Right forelimb (tissue), 1 donor: Measurements from ENCODE around the gene LIPK.
"Not testable (repeated sequence)": the region's sequence is repeated elsewhere in the genome, so short reads cannot be mapped to it uniquely, and the experiment has no call there.

Experiments
- DNase-seq: peaks from one replicate; pipeline ENCODE4 v3.0.0-alpha.2; 2018

LIPK gene

GRCh38 chr10:88705958-88706357, at the start of gene LIPK:
Gene LIPK, plus strand, starts transcription at chr10:88706249. Its CDS starts 18,295 bp downstream, at chr10:88724544.
- no peak for DNase-seq

DNA sequence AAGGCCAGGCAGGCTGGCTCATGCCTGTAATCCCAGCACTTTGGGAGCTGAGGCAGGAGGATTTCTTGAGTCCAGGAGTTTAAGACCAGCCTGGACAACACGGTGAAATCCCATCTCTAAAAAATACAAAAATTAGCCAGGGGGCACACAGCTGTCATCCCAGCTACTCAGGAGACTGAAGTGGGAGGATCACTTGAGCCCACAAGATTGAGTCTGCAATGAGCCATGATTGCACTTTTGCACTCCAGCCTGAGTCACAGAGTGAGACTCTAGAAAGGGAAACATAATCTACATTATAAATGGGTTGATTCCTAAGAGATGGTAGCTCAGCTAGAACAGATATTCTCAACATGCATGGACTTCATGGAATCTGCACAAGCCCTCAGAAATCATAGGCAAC, 48.1 kb upstream of the LIPK start:
- DNase-seq, result no peak

DNA sequence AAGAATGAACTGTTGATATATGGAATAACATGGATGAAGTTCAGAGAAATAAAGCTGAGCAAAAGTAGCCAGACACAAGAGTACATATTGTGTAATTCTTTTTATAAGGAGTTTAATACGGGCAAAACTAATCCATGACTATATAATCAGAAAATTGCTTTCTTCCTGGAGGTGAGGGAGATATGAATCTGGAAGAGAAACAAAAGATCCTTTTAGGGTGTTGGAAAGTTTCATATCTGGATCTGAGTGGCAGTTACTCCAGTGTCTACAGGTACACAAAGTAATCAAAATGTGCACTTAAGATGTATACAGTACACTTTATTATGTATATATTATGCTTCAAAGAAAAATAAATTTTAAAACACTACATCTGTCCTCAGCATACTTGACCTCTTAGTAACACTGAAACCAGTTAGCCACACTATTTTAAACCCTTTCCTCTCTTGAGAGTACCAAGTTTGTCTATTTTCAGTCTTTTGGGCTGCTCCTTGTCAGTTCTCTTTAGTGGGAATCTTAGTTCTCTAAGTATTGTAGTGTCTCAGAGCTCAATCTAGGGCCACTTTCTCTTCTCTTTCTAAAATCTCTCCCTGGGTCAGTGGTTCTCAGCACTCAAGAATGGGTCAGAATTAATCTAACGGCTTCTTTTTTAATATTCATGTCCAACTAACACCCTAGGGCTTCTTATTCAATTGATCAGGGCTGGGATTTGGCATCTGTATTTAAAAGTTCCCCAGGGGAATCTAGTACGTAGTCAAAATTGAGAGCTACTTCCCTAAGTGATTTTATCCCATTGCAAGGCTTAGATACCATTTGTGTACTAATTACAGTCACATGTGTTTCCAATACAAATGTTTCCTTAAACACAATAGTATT, 46.1 kb upstream of the LIPK start:
- DNase-seq, result no peak

DNA sequence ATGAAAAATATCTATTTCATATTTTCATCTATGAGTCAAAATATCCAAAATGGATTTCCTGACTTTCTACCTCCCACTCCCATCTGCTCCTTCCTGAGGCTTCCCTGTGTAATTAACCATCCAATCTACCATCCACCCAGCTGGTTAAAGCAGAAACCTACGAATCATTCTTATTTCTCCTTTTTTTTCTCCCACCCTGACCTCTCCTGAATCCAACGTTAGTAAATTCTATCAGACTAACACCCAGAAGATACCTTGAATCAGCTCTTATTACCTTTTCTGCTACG, 45.5 kb upstream of the LIPK start:
- DNase-seq, result no peak

GRCh38 chr10:88661018-88661417, 45.0 kb upstream of the LIPK start:
- no peak for DNase-seq

DNA sequence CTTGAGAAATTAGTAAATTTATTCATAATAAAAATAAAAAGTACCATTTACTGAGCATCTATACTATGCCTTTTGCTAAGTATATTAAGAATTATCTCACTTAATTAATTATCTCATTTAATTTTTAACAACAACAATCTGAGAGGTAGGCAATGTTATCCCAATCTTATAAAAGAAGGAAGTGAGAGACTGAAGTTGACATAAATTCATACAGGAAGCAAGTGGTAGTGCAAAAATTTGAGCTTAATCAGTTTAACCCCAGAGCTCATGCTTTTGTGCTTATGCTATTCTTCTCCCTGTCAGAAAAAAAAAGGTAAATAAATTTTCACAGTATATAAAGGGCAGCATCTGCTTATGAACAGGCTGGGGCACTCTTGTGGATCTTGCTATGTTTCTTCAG, 44.5 kb upstream of the LIPK start:
- no peak for DNase-seq

- not testable (repeated sequence) for DNase-seq
Measured at GRCh38 chr10:88663153-88663552, 42.9 kb upstream of the LIPK start.

DNA sequence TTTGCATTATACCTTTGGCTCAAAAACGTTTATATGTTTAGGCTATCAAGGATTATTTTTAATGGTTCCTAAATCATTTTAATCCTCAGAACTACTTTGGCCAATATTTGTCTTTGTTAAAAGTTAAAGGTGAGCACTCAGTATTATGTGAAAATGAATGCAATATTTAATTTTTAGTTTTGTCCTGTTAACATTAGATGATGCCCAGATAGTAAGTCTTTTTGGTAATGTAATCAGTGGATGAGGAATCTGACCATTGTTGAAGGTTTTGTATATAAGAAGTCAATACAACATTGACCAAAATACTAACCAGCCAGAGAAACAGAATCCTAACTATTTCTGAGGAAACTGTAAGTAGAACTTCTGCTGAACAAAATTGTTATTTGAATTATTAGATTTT, 41.9 kb upstream of the LIPK start, which contains the start of gene LIPF:
Gene LIPF, plus strand, starts transcription at position 301 of the 400 bp plus-strand sequence. CDS start 2,856 bp downstream, outside the sequence.
- no peak for DNase-seq

DNA sequence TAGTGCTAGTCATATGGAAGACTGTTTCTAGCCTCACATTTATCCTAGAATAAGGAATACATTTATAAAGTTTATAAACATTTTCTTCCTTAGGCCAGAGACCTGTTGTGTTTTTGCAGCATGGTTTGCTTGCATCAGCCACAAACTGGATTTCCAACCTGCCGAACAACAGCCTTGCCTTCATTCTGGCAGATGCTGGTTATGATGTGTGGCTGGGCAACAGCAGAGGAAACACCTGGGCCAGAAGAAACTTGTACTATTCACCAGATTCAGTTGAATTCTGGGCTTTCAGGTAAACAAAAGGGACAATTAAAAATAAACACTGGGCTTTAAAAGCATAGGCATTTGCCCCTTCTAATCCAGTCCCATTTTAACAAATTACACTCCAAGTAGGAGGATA, 37.6 kb upstream of the LIPK start:
- no peak for DNase-seq

DNA sequence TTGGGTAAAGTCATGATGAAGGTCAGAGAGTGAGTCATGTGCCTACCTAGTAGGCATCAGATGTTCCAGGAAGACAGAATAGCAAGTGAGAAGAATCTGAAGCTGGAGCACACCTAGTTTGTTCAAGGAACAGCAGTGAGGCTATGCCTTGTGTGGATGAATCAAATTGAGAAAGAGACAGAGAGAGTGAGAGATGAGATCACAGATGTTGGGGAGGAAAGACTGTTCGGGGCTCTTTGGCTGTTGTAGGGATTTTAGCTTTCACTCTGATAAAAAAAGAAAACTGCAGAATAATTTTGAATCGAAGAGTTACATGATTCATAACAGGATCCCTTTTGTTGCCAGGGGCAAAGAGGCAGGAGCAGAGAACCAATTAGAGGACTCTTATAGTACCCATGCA, 35.6 kb upstream of the LIPK start:
- DNase-seq, result no peak

DNA sequence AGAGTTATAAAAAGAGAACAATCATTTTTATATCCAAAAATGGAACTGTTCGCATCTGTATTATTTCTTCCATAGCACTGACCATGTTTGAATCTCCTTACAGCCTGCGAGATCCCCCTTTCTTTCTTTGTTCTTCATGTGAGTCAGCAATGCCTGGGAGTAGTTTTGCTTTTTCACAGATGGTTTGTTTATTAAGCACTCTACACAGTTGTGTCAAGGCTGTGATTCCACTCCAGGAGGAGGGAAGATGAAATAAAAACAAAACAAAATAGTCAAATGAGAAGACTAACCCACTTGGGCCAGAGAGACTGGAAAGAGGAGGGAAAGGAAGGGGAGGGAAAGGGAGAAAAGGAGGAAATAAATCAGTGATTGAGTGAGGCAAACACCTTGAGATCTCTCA, 34.0 kb upstream of the LIPK start:
- no peak for DNase-seq

DNA sequence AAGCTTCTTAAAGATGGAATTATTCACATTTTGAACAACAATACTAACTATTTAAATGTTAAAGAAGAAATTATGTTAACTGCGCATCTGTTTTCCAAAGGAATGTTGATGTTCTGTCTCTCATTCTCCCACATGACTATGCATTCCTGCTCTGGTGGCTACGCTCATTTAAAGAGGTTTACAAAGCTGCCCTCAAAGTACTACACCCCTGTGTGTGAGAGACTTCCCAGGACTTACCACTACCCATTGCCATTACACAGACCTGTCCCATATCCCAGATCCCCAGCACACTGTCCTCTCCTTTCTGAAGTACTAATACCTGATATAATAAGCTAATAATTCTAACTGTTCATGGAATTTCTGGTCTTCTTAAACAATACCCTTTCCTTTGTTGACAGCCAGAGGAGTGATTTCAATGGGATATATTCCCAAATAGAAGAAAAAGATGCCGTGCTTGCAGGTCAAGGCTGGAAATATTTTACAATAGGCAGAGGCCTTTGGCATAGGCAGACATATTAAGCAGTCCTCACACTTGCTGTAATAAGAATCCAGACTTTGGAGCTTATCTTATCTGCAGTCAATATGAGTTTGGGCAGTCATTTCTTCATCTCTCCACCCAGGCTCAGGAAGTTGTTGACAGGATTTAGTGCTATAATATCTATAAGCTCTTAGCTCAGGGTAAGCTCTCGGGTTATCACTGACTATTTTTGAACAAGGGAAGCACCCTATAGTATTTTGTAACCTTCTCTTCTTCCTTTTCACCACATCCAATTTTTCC, 29.6 kb upstream of the LIPK start:
- no peak for DNase-seq

- DNase-seq, result no peak
Measured at GRCh38 chr10:88680958-88681357, 25.1 kb upstream of the LIPK start.

DNA sequence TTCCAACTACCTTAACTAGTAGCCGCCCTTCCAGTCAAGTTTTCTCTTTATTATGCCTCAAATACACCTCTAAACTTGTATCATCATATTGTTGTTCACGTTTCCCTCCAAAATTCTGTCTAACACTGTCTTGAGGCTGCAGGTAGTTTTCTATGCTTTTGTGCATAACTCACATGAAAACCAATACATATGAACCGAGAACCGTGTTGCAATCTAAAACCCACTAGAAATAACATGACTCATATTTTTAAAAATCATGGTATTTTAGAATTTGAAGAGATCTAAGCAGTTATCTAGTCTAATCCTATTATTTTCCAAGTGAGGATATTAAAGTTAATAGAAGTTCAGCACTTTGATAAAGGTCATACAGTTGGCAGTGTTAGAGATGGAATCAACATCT, 23.6 kb upstream of the LIPK start:
- DNase-seq, result no peak

DNA sequence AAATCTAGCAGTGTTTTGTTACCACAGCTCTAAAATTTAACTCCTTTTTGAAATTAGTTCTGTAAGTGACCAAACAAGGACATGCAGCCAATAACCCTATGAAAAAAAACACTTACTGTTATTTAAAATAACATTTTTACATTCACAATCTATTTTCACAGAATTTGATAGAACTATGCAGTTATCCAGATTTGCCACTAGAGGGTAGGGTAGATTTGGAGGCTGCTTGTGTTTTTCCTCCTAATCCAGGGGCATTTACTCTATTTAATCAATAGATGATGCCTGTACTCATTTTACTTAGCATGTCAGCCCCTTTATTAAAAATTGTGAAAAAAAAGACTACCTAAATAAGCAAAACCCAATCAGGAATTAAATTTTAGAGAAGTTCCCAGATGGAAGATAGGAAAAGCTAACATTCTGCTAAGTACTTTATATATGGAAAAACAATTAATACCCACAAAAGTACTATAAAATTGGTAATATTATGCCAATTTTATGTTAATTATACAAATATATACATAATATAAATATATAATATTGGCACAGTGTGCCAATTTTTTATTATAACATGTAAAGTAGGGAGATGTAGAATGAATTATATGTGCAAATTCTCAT, 18.1 kb upstream of the LIPK start:
- no peak for DNase-seq

GRCh38 chr10:88689366-88689765, 16.7 kb upstream of the LIPK start:
- DNase-seq, result no peak

- DNase-seq, result no peak
Measured at GRCh38 chr10:88693392-88694020, 12.5 kb upstream of the LIPK start.

GRCh38 chr10:88702848-88703597, 3.0 kb upstream of the LIPK start:
- no peak for DNase-seq

GRCh38 chr10:88707429-88708155, 1.5 kb downstream of the LIPK start:
- DNase-seq, result no peak

- not testable (repeated sequence) for DNase-seq
Measured at GRCh38 chr10:88709361-88709760, 3.3 kb downstream of the LIPK start.

DNA sequence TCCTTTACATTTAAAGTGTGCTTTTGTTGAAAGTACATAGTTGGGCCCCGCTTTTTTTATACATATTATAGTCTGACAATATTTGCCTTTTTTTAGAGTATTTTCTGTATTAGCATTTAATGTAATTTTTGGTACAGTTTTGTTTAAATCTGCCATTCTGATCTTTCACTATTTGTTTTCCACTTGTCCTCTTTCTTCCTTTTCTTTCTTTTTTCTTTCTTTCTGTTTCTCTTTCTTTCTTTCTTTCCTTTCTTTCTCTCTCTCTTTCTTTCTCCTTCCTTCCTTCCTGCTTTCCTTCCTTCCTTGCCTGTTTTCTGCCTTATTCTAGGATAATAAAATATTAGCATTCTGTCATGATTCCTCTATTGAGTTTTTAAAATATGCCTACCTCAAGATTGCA, 9.5 kb downstream of the LIPK start:
- no peak for DNase-seq

DNA sequence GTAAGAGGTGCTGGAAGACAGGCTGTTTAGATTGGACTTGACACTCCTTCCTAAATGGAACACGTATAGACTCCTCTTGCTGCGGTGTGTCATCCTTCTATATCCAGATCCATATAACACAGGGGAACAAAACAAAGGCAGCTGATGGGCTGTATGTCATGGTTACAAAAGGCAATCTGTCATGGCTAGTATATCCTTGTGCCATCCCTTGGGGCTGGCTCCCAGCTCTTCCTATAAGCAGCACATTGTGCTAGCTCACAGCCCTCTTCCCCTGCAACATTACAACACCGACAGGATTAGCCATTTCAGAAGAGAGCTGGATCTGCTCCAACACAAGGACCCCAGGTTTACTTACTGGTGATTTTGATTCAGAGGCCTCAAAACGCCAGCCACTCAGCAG, 15.3 kb downstream of the LIPK start:
- no peak for DNase-seq
